NCI-H146 (cell line): ENCODE data around the gene MADCAM1.

Source experiments
- DNase-seq: peaks from one replicate; lab custom pipeline; 2025; lab: John Stamatoyannopoulos, UW

MADCAM1 gene

GRCh38 chr19:508204-509150 is 12.2 kb downstream of the MADCAM1 start:
- peak; percentile 38 for DNase-seq

DNA sequence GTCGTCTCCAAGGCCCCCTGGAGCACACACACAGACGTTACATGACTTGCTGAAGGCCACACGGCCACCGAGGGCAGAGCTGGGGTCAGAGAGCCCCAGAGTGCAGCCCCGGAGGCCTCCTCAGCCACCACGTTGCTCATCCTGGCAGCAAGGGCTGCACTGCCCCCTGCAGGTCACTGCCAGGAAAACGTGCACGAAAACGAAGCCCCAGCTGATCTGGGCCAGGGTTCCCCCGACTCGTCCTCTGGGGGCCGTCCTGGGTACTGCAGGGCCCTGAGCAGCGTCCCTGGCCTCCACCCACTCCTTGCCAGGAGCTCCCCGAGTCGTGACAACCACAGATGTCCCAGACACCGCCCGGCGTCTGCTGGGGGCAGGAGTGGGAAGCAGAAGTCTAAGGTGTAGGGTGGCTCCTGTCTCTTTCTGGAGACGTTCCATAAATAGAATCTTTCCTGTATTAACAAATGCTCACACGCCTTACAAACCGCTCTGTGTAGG is 14.4 kb downstream of the MADCAM1 start:
- DNase-seq: peak; percentile 80

DNA sequence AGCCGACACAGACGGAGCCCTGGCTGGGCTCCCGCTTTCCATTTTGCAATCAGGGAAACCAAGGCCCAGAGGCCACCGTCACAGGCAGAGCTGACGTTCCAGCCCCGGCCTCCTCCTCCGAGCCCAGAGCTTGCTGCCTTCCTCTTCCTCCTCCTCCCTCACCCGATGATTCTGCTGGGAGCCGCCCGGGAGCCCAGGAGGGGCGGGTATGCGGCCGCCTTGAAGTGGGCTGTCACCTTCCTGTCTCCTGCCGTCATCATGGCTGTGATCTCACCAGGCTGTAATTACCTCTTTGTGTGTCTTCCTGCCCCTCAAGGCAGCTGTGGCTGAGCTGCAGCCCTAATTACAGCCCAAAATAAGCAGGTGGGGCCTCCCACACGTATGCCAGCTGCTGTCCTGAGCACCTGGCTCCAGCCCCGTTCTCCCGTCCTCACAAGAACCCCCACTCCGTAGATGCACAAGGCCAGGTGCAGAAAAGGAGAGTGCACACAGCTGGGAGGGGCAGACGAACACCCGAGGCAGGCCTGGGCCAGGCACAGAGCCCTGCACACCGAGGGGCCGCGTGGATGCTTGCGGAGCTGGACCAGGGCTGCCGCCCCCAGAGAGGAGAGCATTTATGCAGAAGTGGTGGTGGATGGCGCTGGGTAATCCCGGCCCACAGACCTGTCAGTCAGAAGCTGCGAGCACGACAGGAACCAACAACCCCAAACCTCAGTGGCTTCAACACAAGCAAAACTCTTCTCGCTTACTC is 15.0 kb downstream of the MADCAM1 start:
- DNase-seq: peak; percentile 98

- DNase-seq: peak; percentile 43
Measured at GRCh38 chr19:512547-513365, 16.5 kb downstream of the MADCAM1 start.

DNA sequence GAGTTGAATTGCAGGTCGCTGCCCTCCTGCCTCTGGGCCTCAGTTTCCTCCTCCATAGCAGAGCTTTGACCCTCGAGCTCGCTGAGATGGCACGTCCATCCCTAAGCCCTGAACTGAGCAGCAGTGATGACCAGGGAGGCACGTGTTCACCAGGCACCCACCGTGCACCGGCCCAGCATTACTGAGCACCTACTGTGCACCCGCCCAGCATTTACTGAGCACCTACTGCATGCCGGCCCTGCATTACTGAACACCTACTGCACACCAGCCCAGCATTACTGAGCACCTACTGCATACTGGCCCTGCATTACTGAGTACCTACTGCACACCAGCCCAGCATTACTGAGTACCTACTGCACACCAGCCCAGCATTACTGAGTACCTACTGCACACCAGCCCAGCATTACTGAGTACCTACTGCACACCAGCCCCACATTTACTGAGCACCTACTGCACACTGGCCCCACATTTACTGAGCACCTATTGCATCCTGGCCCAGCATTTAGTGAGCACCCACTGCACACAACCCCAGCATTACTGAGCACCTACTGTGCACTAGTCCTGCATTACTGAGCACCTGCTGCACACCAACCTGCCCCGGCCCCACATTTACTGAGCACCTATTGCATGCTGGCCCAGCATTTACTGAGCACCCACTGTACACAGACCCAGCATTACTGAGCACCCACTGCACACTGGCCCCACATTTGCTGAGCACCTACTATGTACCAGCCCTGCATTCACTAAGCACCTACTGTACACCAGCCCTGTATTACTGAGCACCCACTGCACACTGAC is 17.3 kb downstream of the MADCAM1 start:
- no peak for DNase-seq

- no peak for DNase-seq
Measured at GRCh38 chr19:514166-514663, 17.9 kb downstream of the MADCAM1 start.

- DNase-seq: no peak
Measured at GRCh38 chr19:517721-518597, 21.7 kb downstream of the MADCAM1 start.

DNA sequence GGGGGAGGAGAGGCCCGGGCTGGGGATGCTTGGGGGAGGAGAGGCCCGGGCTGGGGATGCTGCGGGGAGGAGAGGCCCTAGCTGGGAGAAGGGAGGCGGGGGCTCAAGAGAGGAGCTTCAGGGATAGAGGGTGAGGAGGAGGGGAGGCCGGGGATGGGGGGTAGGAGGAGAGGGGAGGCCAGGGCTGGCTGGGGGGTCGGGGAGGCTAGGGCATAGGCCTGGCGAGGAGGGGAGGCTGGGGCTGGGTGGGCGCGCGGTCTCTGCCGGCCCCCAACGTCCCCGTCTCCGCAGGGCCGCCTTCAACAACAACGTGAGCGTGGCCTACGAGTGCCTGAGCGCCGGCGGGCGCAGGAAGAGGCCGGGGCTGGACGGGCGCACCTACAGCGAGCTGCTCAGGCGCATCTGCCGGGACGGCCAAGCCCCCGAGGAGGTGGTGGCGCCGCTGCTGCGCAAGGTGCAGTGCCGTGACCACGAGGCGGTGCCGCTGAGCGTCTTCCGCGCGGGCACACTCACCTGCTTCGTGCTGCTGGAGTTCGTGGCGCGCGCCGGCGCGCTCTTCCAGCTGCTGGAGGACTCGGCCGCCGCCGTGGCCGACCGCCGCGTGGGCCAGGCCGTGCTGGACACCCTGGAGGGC is 22.4 kb downstream of the MADCAM1 start:
- DNase-seq: no peak

DNA sequence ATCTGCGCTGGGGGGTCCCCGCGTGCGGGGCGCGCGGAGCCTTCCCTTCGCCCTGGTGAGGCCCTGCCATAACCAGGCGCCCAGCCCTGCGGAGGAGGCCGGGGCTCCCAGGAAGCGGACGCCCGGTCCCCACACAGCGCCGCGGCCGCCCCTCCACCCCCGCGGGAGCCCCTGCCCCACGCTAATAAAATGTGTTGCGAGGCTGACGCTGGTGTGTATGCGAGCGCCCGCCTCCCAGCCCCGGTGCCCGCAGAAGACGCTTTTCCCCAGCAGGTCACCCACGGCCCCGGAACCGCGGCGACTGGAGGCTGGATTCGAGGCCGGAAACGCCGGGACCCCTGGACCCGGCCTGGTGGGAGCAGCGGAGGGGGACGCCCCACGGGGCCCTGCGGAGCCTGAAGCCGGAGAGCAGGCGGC is 23.2 kb downstream of the MADCAM1 start:
- no peak for DNase-seq

- no peak for DNase-seq
Measured at GRCh38 chr19:522726-523125, 26.4 kb downstream of the MADCAM1 start.

GRCh38 chr19:524062-524674 is 27.9 kb downstream of the MADCAM1 start:
- peak; percentile 64 for DNase-seq

- DNase-seq: no peak
Measured at GRCh38 chr19:525029-525428, 28.7 kb downstream of the MADCAM1 start.

DNA sequence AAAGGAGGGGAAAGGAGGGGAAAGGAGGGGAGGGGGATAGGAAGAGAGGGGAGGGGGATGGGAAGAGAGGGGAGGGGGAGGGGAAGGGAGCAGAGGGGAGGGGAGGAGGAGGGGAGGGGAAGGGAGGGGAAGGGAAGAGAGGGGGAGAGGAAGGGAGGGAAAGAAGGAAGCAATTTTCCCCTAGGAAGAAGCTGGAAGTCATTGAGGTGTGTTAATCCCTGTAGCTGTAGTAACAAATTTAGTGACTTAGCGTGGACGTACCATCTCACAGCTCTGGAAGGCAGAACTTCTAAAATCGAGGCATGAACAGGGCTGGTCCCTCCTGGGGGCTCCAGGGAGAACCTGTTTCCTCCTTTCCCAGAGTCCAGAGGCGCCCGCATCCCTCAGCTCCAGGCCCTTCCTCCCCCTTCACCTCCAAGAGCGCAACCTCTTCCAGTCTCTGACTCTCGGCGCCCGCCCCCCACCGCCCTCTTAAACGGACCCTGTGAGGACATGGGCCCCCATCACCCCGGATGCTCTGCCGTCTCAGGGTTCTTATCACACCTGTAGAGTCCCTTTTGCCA is 29.7 kb downstream of the MADCAM1 start:
- DNase-seq: no peak

DNA sequence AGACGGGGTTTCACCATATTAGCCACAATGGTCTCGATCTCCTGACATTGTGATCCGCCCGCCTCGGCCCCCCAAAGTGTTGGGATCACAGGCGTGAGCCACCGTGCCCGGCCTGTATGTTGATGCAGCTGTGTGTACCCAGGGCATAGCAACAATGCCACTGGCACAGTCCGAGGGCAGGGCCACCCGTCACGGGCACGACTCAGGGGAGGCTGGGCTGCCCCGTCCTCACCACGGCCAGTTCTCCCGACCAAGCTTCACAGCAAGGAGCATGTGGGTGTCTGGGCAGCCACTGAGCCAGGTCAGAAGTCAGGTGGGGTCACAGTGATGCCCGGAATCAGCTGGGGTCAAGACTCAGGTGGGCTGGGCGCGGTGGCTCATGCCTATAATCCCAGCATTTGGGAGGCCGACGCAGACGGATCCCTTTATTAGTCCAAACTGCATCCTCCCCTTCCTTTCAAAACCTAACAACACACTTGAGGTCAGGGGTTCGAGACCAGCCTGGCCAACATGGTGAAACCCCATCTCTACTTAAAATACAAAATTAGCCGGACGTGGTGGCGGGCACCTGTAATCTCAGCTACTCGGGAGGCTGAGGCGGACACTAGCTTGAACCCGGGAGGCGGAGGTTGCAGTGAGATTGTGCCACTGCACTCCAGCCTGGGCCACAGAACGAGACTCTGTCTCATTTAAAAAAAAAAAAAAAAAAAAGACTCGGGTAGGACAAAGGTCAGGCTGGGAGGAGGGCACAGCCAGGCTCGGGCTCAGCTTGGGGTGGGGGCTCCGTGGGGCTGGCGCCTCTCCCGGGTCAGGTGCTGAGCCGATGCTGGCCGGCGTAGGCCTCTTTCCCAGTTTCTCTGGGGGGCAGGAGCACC is 34.1 kb downstream of the MADCAM1 start:
- DNase-seq: no peak

- DNase-seq: peak; percentile 76
Measured at GRCh38 chr19:531009-531752, 34.9 kb downstream of the MADCAM1 start.

GRCh38 chr19:531753-532560 is 35.7 kb downstream of the MADCAM1 start, which contains the start of gene CDC34:
TSS of gene CDC34 (plus strand) at chr19:531760. CDS start at chr19:531932, 172 bp downstream.
- DNase-seq: no peak
